HG03442 (cell line): ENCODE measurements around the gene ZNF346.

Experiments used
- ATAC-seq: cut with Tn5 transposase; IDR thresholded peaks from one replicate; pipeline ENCODE4 v1.9.1; 2021; ENCODE audit warnings: mild to moderate bottlenecking, moderate library complexity; ENCODE audit not compliant: unreplicated experiment

Gene ZNF346

DNA sequence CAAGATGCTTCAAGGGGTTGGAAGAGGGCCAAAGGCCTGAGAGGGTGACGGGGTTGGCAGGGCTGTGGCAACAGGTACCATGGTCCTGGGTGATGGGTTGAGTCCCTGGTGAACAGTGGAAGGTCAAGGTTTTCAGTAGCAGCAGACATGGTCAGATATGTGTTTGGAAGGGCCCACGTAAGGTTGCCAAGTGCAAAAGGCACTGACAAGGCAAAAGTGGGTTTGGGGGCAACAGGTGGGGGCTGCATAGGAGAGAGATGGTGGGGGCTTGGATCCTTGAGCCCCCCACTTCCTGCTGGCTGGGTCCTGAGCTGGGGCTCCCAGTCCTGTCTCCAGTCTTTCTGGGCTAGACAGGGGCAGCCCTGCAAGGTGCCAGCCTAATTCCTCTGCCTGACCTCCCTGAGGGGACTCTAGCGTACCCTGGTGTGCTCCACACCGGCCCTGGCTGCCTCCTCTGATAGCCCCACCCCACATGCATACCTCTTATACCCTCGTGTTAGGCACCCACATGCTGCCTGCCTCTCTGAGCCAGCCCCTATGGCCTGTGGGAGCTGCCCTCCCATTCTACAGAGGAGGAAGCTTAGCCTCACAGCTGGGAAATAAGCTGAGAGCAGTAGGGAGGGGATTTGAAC is 90.2 kb downstream of the ZNF346 start:
- ATAC-seq, result no peak

DNA sequence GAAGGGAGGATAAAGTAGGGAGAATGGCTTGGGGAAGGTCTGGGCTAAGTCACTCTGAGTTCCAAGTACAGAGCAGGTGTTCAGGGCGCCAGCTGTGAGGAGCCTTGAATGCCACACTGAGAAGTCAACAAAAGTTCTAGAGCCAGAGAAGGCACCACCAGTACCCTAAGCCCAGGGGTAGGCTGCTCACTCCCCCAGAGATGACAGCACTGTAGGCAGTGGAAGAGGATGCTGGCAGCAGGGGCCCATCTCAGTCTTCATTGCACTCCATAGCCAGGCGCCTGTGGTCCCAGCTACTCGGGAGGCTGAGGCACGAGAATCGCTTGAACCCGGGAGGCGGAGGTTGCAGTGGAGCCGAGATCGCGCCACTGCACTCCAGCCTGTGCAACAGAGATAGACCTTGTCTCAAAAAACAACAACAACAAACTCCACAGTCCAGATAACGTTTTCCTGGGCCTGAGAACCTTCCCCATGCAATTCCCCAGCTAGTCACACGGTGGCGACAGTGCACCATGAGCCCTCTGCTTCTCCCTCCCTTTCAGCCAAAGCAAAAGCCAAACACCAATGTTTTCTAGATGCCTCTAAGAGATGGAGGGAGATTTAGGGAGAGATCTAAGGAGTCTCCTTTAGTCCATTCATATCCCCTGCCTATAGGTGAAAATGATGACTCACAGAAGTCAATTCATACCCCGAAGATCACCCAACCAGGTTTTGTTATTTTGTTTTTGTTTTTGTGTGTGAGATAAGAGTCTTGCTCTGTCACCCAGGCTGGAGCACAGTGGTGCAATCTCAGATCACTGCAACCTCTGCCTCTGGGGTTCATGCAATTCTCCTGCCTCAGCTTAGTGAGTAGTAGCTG is 91.3 kb downstream of the ZNF346 start:
- ATAC-seq, result no peak

DNA sequence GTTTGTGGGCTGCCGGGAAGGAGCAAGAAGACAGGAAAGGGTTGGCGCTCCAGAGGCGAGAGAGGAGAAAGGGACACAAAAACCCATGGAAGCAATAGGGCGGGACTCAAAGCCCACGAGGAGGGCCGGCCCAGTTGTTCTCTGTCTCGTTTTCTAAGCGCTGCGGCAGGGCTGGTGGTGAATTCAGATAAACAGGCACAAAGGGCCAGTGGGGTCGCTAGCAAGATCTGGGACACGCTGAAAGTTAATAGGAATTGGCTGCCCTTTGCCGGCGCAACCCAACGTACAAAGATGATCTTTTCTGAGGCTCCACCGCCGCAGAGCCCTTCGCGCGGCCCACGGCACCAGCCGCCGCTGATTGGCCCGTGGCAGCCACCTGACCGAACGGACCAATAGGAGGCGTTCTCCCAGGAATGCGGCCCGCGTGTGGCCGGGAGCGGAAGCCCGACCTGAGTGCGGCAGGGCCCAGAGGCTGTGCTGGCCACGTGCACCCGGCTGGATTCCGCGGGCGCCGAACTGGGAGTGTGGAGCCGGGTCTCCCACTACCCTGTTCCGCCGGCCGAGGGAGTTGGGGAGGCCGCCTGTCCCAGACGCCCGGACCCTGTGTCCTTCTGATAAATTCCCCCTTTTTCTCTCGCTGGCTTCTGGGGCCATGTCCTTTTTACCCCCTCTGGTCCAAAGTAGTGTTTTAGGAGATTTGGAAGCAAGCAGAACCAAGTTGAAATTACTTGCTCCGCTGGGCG is 94.3 kb downstream of the ZNF346 start:
- no peak for ATAC-seq

DNA sequence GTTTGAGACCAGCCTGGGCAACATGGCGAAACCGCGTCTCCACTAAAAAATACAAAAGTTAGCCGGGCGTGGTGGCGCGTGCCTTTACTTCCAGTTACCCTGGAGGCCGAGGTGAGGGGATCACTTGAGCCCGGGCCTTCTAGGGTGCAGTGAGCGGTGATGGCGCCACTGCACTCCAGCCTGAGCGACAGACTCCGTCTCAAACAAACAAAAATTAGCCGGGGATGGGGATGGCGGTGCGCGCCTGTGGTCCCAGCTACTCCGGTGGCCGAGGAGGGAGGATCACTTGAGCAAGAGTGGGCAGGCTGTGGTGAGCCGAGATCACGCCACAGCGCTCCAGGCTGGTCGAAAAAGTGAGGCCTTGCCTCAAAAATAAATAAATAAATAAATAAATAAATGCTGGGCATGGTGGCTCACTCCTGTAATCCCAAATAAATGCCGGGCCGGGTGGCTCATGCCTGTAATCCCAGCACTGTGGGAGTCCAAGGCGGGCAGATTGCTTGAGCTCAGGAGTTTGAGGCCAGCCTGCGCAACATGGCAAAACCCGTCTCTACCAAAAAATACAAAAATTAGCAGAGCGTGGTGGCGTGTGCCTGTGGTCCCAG is 95.0 kb downstream of the ZNF346 start:
- no peak for ATAC-seq

DNA sequence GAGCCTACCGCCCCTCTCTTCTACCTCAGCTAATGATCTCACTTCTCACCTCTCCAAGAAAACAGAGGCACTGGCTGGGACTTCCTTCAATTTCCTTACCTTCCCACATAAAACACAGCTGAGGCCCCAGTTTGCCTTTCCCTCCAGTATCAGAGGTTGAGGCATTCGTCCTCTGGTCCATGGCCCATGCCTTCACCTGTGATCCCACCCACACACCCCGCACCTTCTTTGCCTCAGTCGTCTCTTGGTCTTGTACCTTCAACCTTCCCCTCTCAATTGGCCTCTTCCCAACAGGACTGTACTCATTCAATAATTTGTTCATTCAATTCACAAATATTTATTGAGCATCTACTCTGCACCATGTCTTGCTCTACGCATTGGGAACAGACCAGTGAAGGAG is 100.1 kb downstream of the ZNF346 start:
- ATAC-seq, result no peak

DNA sequence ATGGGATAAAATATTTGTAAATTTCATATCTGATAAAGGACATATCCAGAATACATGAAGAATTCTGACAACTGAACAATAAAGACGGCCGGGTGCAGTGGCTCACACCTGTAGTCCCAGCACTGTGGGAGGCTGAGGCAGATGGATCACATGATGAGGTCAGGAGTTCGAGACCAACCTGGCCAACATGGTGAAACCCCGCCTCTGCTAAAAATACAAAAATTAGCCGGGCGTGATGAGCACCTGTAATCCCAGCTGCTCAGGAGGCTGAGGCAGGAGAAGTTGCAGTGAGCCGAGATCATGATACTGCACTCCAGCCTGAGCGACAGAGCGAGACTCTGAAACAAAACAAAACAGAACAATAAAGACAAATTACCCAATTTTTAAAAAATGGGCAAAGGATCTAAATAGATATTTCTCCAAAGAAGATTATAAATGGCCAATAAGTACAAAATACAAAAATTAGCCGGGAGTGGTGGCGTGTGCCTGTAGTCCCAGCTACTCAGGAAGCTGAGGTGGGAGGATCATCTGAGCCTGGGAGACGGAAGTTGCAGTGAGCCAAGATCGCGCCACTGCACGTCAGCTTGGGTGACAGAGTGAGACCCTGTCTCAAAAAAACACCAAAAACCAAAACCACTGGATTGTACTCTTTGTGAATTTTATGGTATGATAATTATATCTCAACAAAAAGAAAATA is 101.4 kb downstream of the ZNF346 start:
- no peak for ATAC-seq

DNA sequence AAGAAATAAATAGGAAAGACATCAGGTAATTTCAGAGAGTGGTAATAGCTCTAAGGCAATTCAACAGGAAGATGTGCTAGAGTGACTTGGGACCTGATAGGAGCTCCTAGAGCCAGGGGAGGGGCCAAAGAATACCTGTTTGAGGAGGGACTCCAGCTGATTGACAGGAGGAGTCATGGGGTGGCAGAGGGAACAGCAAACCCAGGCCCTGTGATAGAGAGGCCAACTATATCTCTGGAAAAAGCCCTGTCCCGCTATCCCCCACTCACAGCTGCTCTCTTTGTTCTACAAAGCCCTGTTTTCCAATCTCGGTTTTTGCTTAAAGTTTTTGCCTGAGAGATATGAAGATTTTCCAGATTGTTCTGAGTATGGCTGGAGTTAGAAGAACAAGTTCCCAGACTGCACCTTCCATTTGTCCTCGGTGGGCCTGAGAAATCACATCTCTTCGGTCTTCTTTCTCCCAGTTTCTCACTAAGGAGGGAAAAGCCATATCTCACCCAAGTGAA is 102.0 kb downstream of the ZNF346 start:
- no peak for ATAC-seq

DNA sequence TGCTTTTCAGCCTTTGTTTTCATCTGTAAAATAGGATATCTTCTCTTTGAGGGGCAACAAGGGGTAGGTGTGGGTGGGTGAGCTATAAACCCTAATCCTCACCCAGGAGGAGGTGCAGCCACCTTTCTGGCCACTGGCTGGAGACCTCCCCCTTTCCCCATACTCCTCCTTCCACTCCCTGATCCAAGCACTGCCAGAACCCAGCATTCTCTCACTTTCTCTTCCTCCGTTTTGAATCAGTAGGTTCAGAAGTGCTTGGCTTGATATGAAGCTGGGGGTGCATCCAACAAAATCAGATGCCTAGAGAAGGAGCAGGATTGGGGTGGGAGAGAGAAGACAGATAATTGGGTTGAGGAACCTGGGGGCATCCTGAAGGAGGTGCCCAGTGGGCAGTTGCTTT is 104.3 kb downstream of the ZNF346 start:
- ATAC-seq, result no peak

DNA sequence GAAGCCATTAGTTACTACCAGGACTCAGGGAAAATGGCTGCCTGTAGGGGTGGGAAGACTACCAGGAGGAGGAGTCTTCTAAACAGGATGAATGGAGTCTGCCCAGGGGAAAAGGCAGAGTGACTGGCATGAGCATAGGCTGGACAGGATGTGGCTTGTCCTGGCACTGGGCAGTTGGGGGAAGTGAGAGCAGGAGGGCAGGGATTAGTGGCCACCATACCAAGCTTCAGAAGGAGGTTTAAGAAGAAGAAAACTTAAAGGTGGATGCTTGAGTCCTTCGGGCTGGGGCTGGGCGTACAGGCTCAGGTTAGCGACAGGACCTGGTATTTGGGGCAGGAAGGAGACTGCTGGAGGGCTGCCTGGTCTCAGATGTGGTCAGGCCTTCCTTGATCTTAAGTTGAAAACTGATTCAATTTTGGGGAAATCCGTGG is 106.1 kb downstream of the ZNF346 start:
- no peak for ATAC-seq

DNA sequence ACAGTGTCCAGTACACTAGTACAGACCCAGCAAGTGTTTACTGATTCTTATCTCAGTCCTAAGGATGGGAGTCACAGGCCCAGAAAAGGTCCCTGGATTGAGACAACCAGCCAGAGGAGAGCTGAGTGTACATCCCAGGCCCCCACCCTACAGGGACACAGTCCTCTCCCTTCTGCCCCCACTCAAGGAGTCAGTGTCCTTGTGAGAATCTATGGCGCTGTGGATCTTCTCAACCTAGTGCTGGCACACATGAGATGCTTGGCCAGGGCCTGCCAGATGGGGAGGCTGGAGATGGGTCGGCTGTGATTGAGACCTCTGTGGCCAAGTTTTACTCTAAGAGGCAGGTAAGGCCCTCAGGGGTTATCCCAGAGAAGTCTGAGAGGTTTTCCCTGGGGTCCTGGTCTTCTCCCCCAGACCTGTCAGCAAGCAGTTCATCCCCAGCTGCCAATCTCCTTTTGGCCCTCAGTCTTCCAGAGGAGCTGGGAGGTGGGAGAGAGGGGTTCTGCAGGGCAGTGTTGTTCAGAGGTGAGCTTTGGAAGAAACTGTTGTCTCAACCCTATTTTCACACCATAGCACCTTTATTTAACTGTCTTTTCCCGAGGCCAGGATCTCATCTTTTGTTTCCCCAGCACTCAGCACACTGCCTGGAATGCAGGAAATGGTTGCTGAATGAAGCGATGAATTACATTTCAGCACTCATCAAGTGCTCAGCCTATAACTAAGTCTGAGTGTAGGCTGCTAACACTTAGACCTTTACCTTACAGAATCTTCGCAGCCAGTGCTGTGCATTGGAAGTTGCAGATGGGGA is 107.9 kb downstream of the ZNF346 start:
- no peak for ATAC-seq
